NCI-H146 treated with DMSO at 0.1 percent for 48 hours (cell line): ENCODE results near the gene ABHD13.

ENCODE experiments used
- DNase-seq: peaks from one replicate; lab custom pipeline; 2025; ENCODE audit not compliant: unreplicated experiment; lab: John Stamatoyannopoulos, UW

Gene ABHD13

GRCh38 chr13:108283110-108283509 is 64.9 kb downstream of the ABHD13 start:
- DNase-seq, result no peak
